ENCODE data around the gene CCDC121. TPM values are rescaled to one million over a fixed set of nuclear protein-coding genes. Genes with fewer than 3 reads are reported as not detected.

Gene CCDC121
- total RNA-seq, 1 donor from 2014 or later = 1.6 TPM

GRCh38 chr2:27663285-27664153 lies 34.7 kb upstream of the CCDC121 start, which contains the start of the genes SLC4A1AP and SUPT7L:
Gene SLC4A1AP (plus strand): TSS chr2:27663889. CDS start chr2:27663915, 26 bp downstream.
Gene SUPT7L (minus strand): TSS chr2:27663614. CDS start chr2:27662192, 1,422 bp downstream.
- Histone ChIP-seq H3K79me2 (ENCODE audit: insufficient read depth, low read length) (peaks cover 59% of the 10 kb centered on the region), H3K27ac (ENCODE audit: low read depth, low read length) (peak within 1 kb of the TSS; percentile 95), H4K20me1 (ENCODE audit: insufficient read depth, low read length) (no peaks in the 10 kb centered on the region), H3K4me2 (ENCODE audit: low read length) (peak within 1 kb of the TSS; percentile 86), H3K36me3 (ENCODE audit: insufficient read depth, low read length) (peaks cover 16% of the 10 kb centered on the region), H3K27me3 (ENCODE audit: insufficient read depth, low read length) (no peaks in the 10 kb centered on the region), H3K4me1 (ENCODE audit: insufficient read depth, low read length) (peaks cover 23% of the 10 kb centered on the region), H3K9me3 (ENCODE audit: insufficient read depth, low read depth, low read length) (no peaks in the 10 kb centered on the region), H3K4me3 (ENCODE audit: insufficient read depth, low read depth, low read length) (peak within 1 kb of the TSS; percentile 80), H3K9ac (ENCODE audit: low read length) (peak within 1 kb of the TSS; percentile 97), H2AFZ (ENCODE audit: low read depth, low read length) (peak within 1 kb of the TSS; percentile 97)
- DNase-seq (ENCODE audit: low read depth) (peak; percentile 83), FAIRE-seq (no peak)
- Mint-ChIP-seq H3K4me3 (ENCODE audit: unreplicated experiment) (peak within 1 kb of the TSS; percentile 100), H3K27ac (ENCODE audit: unreplicated experiment) (peak within 1 kb of the TSS; percentile 99), H3K4me1 (ENCODE audit: low read depth, unreplicated experiment) (peaks cover 21% of the 10 kb centered on the region), H3K27me3 (ENCODE audit: low read depth, unreplicated experiment) (no peaks in the 10 kb centered on the region), H3K9me3 (ENCODE audit: unreplicated experiment) (no peaks in the 10 kb centered on the region), H3K36me3 (ENCODE audit: low read depth, unreplicated experiment) (no peaks in the 10 kb centered on the region)
- TF ChIP-seq EZH2 (IDR thresholded peaks at IDR 0.05; ENCODE audit: insufficient read depth, low read length) (no peak), CTCF (IDR thresholded peaks at IDR 0.05; ENCODE audit: insufficient read depth, low read depth, low read length) (no peak)

GRCh38 chr2:27661371-27661770 lies 32.6 kb upstream of the CCDC121 start:
- Histone ChIP-seq H3K4me2 (ENCODE audit: low read length) (no peak overlapping the region), H3K4me3 (ENCODE audit: insufficient read depth, low read depth, low read length) (no peak overlapping the region), H3K9ac (ENCODE audit: low read length) (no peak overlapping the region), H3K4me1 (ENCODE audit: insufficient read depth, low read length) (peaks cover 20% of the 10 kb centered on the region), H3K27me3 (ENCODE audit: insufficient read depth, low read length) (no peaks in the 10 kb centered on the region), H4K20me1 (ENCODE audit: insufficient read depth, low read length) (no peaks in the 10 kb centered on the region), H3K79me2 (ENCODE audit: insufficient read depth, low read length) (peaks cover 60% of the 10 kb centered on the region), H3K36me3 (ENCODE audit: insufficient read depth, low read length) (peaks cover 28% of the 10 kb centered on the region), H3K27ac (ENCODE audit: low read depth, low read length) (no peak overlapping the region), H3K9me3 (ENCODE audit: insufficient read depth, low read depth, low read length) (no peaks in the 10 kb centered on the region), H2AFZ (ENCODE audit: low read depth, low read length) (no peak overlapping the region)
- H3K27me3 Mint-ChIP-seq (ENCODE audit: low read depth, unreplicated experiment) = no peaks in the 10 kb centered on the region
- TF ChIP-seq CTCF (IDR thresholded peaks at IDR 0.05; ENCODE audit: insufficient read depth, low read depth, low read length) = no peak
- no peak for TF ChIP-seq EZH2 (IDR thresholded peaks at IDR 0.05; ENCODE audit: insufficient read depth, low read length)
- FAIRE-seq (no peak), DNase-seq (ENCODE audit: low read depth) (no peak)
- peaks cover 3% of the 10 kb centered on the region for H3K36me3 Mint-ChIP-seq (ENCODE audit: low read depth, unreplicated experiment)
- peaks cover 20% of the 10 kb centered on the region for H3K4me1 Mint-ChIP-seq (ENCODE audit: low read depth, unreplicated experiment)
- no peak overlapping the region for H3K4me3 Mint-ChIP-seq (ENCODE audit: unreplicated experiment)
- no peak overlapping the region for H3K27ac Mint-ChIP-seq (ENCODE audit: unreplicated experiment)
- H3K9me3 Mint-ChIP-seq (ENCODE audit: unreplicated experiment) = no peaks in the 10 kb centered on the region

Data from astrocyte (in vitro differentiated cells and primary cell).